ENCODE data around the gene PRRT2.

- TF ChIP-seq CTCF (conservative IDR thresholded peaks at IDR 0.05; ENCODE audit: low read length) (no peak), EZH2phosphoT487 (IDR thresholded peaks at IDR 0.05; ENCODE audit: borderline replicate concordance, low read depth, low read length) (no peak)
These were observed 1.0 kb downstream of the PRRT2 start for GRCh38 chr16:29812754-29813643.

Data from OCI-LY7 (cell line).